Epithelial cell of esophagus (primary cell): ENCODE measurements around the gene FNDC4.

Source experiments
- DNase-seq: peaks from one replicate; pipeline ENCODE4 v3.0.0; 2010; ENCODE audit warnings: low read depth
- H3K4me3 ChIP-seq: 2 replicates; pipeline ENCODE4 v1.5.1; 2011; ENCODE audit warnings: mild to moderate bottlenecking, low read length, control low read depth
- TF ChIP-seq, protein P1 (sequence below): IDR thresholded peaks from 2 replicates; pipeline ENCODE4 v1.5.1; 2011; ENCODE audit warnings: low read depth, mild to moderate bottlenecking, low read length, control low read depth, inconsistent platforms; ENCODE audit not compliant: insufficient read depth; ENCODE audit errors: missing control alignments

The FNDC4 gene

DNA sequence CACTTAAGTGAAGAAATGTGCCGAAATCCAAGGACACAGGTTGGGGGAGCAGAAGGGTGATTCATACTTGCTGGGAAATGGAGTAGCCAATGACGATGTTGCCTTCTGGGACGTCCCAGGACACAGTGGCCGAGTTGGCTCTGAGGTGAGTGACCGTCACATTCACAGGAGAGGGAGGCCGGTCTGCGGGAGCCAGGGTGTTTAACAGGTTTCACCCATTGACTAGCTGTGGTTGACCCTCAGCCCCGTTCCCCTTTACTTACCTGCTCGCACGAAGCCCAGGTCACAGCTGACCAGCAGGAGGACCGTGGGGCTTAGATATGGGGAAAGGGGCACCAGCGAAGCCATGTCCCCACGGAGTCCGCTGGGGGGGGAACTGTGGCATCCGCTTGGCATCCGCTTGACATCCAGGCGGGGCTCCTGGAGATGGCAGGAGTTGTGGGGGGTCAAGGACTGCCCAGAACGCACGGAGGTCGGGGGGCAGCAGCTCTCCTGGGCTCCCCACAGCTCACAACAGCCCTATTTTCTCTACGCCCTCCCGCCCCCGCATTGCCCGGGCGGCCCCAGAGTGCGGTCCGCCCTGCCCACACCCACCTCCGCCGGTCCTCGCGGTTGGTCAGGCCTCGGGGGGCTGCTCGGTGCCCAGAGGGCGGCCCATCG lies 586 bp downstream of the FNDC4 start:
- DNase-seq = no peak
- TF ChIP-seq, protein P1, sequence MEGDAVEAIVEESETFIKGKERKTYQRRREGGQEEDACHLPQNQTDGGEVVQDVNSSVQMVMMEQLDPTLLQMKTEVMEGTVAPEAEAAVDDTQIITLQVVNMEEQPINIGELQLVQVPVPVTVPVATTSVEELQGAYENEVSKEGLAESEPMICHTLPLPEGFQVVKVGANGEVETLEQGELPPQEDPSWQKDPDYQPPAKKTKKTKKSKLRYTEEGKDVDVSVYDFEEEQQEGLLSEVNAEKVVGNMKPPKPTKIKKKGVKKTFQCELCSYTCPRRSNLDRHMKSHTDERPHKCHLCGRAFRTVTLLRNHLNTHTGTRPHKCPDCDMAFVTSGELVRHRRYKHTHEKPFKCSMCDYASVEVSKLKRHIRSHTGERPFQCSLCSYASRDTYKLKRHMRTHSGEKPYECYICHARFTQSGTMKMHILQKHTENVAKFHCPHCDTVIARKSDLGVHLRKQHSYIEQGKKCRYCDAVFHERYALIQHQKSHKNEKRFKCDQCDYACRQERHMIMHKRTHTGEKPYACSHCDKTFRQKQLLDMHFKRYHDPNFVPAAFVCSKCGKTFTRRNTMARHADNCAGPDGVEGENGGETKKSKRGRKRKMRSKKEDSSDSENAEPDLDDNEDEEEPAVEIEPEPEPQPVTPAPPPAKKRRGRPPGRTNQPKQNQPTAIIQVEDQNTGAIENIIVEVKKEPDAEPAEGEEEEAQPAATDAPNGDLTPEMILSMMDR = no peak
- H3K4me3 ChIP-seq = peak overlapping the region; percentile 59

DNA sequence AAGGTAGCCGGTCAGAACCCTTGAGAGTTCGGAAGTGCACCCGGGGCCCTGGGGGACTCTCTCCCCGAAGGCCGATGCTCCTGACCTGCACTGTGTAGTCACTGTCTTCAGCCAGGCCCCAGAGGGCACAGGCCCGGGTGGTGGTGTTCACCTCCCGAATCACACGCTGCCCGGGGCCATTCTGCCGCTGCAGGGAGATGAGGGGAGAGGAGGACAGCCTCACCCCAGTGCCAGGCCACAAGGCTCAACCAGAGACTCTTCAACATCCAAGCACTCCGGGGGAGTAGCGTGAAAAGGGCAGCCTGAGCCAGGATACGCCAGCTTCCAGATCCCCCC lies 1.1 kb downstream of the FNDC4 start:
- TF ChIP-seq, protein P1 = no peak
- H3K4me3 ChIP-seq = no peak overlapping the region
- DNase-seq = no peak

DNA sequence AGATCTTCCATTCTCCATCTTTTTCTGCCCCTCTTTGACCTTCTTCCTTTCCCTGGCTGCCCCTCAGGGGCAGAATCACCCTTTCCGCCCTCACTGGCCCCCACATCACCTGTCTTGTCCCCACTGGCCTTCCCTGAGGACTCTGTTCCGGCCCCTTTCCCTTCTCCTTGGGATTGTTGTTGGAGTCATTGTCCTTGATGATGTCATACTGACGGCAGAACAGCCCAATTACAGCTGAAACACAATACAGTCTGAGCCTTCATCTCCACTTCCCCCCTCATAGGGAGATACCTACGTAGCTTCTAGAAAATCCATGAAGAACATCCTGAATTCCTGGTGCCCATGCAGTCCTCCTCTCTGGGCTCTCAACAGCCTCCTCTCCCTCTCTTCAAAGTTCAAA lies 2.4 kb downstream of the FNDC4 start:
- no peak for DNase-seq
- TF ChIP-seq, protein P1 = no peak
- no peak overlapping the region for H3K4me3 ChIP-seq

DNA sequence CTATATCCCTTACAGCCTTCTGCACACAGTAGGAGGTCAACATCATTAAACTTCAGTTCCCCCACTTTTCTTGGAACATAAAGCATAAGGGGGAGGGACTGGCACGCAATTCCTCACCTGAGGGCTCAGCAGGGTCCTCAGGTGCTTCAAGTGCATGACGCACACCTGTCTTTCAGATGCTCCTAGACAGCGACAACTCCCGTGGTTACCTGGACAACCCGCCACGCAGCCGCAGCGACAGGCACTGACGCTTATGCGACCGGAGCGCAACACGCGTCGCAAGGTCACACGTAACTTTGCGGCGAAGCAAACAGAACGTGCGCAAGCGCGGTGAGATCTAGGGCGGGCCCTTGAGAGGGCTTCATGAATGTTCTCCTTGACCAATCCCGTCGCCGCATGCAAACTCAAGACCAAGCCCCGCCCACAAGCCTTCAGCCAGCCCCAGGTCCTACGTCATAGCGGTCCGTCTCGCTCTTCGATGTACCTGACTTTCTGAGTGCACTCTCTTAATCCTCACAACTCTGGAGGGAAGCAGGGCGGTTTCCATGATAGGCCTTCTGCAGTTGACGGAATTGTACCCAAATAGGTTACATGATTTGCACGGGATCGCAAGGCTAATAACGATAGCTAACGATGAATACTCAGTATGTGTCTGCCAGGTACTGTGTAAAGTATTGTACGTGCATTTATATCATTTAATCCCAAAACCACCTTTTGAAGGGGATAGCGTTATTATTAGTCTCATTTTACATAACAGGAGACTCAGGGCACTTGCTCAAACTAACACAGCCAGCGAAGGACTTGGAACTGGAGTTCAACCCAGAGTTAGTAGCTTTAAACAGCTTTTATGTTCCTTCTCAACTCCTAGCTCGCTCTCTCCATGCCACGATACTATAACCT lies 5.3 kb downstream of the FNDC4 start, which contains the start of gene IFT172:
Gene IFT172, minus strand, starts transcription at position 246 of the 900 bp plus-strand sequence. Its CDS starts 90 bp downstream, at position 156.
- DNase-seq = peak; percentile 100
- TF ChIP-seq, protein P1 = no peak
- H3K4me3 ChIP-seq = peak within 1 kb of the TSS; percentile 68

DNA sequence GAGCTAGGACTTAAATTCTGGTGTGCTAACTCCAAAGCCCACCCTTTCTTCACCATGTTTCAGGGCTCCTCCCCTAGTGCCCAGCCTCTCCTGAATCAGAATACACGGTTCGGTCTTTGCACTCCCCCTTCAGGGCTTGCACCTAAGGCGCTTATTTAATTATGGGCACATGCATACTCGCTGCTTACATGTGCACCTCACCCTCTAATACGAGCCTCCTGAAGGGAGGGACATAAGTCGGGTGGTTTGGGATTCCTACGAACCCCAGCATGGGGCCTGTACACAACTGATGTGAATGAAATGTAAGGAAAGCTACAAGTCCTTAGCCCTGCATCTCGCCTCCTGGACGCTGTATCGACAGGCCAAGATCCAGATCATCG lies 5.9 kb downstream of the FNDC4 start:
- peak; percentile 32 for DNase-seq
- TF ChIP-seq, protein P1 = no peak
- H3K4me3 ChIP-seq = peak overlapping the region; percentile 68

DNA sequence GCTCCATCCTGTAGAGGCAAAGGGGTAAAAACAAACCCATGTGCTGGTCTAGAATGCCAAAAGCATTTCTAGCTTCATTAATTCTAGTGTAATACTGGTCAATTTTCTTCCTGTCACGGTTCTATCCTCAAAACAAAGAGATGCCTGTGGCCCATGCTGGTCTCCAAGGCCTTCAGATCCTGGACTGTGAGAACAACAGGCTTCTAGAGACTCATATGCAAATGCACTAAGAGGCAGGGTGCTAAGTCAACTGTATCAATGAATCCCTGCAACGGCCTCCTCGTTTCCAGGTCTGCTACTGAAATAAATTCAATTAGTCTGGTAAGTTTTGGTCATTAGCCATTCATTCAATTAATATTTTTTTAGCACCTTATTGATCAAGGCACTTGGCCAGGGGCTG lies 9.5 kb downstream of the FNDC4 start:
- no peak for DNase-seq
- TF ChIP-seq, protein P1 = no peak
- H3K4me3 ChIP-seq = no peak overlapping the region
